Activated CD4-positive, alpha-beta T cell treated with anti-CD3 and anti-CD28 coated beads, Interleukin-2, amount 10 ng/mL, durations not matched to agents 24 days and 14 days (primary cell): ENCODE results near the gene DNAH17. TPM values are rescaled to one million over a fixed set of nuclear protein-coding genes. Genes with fewer than 3 reads are reported as not detected.
A peak's percentile ranks its signal among the peaks of the same experiment; 100 is the strongest.

ENCODE experiments used
- DNase-seq: peaks from one replicate; pipeline ENCODE4 v3.0.0; 2022
- H3K27ac Mint-ChIP-seq: one replicate; pipeline ENCODE4 v1.8.0; 2022; ENCODE audit warnings: mild to moderate bottlenecking, mixed read lengths
- H3K27me3 Mint-ChIP-seq: one replicate; pipeline ENCODE4 v1.8.0; 2022; ENCODE audit warnings: mixed read lengths
- H3K36me3 Mint-ChIP-seq: one replicate; pipeline ENCODE4 v1.8.0; 2022; ENCODE audit warnings: low read depth, mild to moderate bottlenecking, mixed read lengths
- H3K4me1 Mint-ChIP-seq: one replicate; pipeline ENCODE4 v1.8.0; 2021; ENCODE audit warnings: mixed read lengths
- H3K4me3 Mint-ChIP-seq: one replicate; pipeline ENCODE4 v1.8.0; 2022; ENCODE audit warnings: mild to moderate bottlenecking, moderate library complexity, mixed read lengths
- H3K9me3 Mint-ChIP-seq: one replicate; pipeline ENCODE4 v1.8.0; 2021; ENCODE audit warnings: mixed read lengths
- intact Hi-C: fragments of 100-400 bp; cut with micrococcal nuclease; formaldehyde crosslinking; loops from one replicate; pipeline ENCODE4 v1.15.1; 2023
- total RNA-seq: library from RNA; stranded (reverse); gene quantifications from 2 replicates; pipeline ENCODE4 v1.2.3, GENCODE V29; 2022

Gene DNAH17
- total RNA-seq, 1 donor from 2014 or later: 0.02 TPM

DNA sequence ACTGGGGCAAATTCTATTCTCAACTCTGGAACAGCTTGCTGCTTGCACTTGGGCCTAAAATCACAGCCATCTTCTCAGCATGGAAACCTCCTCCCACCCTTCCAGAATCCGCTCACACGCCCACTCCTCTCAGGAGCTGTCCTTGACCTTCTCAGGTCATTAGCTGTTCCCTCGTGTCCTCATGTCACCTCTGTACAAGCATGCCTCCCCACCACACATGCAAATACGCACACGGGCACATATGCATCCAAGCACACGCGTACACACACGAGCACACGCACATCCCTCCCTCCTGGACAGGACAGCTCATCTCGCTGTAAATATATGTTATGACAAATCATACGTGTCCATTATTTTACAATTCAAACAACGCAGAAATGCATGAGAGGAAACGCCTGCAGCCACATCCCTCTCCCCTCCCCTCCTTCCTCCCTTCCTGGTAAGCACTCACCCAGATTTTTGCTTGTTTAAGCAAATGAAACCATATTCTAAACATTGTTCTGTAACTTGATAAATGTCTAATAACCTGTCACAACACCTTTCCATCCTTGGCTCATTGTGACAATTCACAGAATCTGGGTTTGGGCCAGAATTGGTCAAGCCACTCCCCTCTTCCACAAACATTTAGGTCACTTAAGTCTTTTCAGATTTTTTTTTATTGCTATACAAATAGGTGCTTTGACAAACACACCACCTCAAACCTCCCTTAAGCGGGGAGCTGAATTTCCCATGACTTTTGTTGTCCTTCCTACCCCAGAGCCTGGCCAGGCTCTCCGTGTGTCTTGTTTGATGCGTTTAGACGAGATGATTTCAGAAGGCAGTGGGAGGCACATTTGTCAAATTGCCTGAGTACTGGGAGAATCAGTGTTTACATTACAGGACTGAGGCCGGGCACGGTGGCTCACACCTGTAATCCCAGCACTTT is 41.7 kb downstream of the DNAH17 start:
- Mint-ChIP-seq H3K27me3 (no peaks in the 10 kb centered on the region), H3K4me1 (peaks cover 41% of the 10 kb centered on the region), H3K27ac (peak overlapping the region; percentile 71), H3K4me3 (peak overlapping the region; percentile 65), H3K36me3 (no peaks in the 10 kb centered on the region), H3K9me3 (no peaks in the 10 kb centered on the region)
- DNase-seq: peak; percentile 73
- intact Hi-C loops: no loop called here

DNA sequence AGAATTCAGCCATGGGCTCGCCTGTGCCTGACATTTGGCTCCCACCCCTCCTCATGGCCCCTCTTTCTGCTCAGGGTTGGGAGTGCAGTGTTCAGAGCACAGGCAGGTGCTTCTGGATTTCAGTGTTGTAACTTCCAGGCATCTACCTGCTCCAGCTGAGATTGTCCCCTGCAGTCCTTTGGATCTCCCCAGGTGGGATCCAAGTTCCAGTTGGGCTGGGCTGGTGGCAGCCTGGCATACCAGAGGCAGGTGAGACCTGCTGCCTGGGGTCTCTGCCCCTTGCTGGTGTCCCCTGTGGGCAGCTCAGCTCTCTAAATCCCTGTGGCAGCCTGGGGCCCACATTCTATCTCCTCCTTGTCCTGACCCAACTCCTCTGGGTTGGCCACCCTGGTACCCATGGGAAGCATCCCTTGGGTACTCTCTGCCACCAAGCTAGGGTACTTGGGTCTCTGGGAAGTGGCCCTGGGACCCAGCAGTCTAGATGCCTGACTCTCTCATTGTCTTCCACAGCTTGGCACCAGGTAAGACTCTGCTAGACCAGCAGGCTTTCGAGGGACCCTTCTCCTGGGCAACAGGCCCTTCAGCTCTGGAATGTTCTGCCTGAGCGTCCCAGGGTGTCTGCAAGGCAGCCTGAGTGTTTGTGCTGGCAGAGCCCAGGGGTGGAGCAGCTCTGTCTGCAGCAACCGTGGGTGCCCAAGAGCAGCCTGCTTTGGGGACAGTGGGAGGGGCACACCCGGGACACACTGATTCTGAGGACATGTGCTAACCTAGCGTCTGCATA is 42.5 kb downstream of the DNAH17 start:
- H3K4me1 Mint-ChIP-seq: peaks cover 41% of the 10 kb centered on the region
- no peaks in the 10 kb centered on the region for H3K9me3 Mint-ChIP-seq
- peak overlapping the region; percentile 65 for H3K4me3 Mint-ChIP-seq
- DNase-seq: no peak
- no peaks in the 10 kb centered on the region for H3K27me3 Mint-ChIP-seq
- no peaks in the 10 kb centered on the region for H3K36me3 Mint-ChIP-seq
- peak overlapping the region; percentile 71 for H3K27ac Mint-ChIP-seq
- intact Hi-C loops: no loop called here

GRCh38 chr17:78532922-78533640 is 44.1 kb downstream of the DNAH17 start:
- peaks cover 35% of the 10 kb centered on the region for H3K4me1 Mint-ChIP-seq
- H3K27me3 Mint-ChIP-seq: no peaks in the 10 kb centered on the region
- no peaks in the 10 kb centered on the region for H3K9me3 Mint-ChIP-seq
- H3K4me3 Mint-ChIP-seq: no peak overlapping the region
- no peak overlapping the region for H3K27ac Mint-ChIP-seq
- DNase-seq: no peak
- intact Hi-C loops: no loop called here
- no peaks in the 10 kb centered on the region for H3K36me3 Mint-ChIP-seq

GRCh38 chr17:78532311-78532710 is 44.9 kb downstream of the DNAH17 start:
- Mint-ChIP-seq H3K4me1 (peaks cover 35% of the 10 kb centered on the region), H3K27me3 (no peaks in the 10 kb centered on the region), H3K36me3 (no peaks in the 10 kb centered on the region), H3K9me3 (no peaks in the 10 kb centered on the region), H3K27ac (no peak overlapping the region), H3K4me3 (no peak overlapping the region)
- DNase-seq: no peak
- intact Hi-C loops: no loop called here

- DNase-seq: no peak
- intact Hi-C loops: no loop called here
- Mint-ChIP-seq H3K4me3 (no peak overlapping the region), H3K36me3 (no peaks in the 10 kb centered on the region), H3K27ac (no peak overlapping the region), H3K27me3 (no peaks in the 10 kb centered on the region), H3K4me1 (peaks cover 28% of the 10 kb centered on the region), H3K9me3 (no peaks in the 10 kb centered on the region)
Measured at GRCh38 chr17:78530675-78531074, 46.5 kb downstream of the DNAH17 start.

DNA sequence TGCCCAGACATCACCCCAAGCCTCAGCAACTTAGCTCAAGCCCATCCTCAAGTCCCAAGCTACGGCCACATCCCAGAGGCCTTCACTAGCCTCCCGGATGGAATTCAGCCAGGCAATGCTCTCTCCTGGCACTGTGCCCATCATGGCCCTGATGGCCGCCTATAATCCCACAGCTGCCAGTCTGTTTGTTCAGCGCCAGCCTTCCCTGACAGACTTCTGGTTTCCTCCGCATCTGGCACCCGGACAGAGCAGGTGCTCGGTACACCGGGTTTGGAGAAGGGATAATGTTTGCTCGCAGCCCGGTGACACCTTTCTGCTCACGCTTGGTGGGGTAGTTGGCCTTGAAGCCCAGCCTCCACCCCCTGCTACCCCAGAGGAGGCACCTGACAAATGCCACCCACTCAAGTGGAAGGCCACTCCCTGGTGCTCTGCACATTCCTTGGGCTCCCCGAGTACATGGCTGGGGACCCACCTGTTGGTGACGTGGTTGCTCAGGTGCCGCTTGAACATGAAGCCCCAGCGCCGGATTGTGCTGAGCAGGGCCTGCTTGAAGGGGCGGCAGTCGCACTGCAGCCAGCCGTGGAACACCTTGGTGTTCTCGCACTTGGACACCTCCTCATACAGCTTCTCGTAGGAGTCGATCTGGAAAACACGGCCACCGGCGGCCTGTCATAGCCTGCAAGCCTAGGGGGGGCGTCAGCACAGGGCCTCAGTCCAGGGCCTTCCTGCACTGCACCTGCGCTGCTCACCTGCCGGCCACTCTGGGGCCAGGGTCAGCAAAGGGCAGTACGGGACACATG is 47.1 kb downstream of the DNAH17 start:
- DNase-seq: no peak
- H3K9me3 Mint-ChIP-seq: no peaks in the 10 kb centered on the region
- no peak overlapping the region for H3K27ac Mint-ChIP-seq
- no peaks in the 10 kb centered on the region for H3K36me3 Mint-ChIP-seq
- no peak overlapping the region for H3K4me3 Mint-ChIP-seq
- H3K4me1 Mint-ChIP-seq: peaks cover 22% of the 10 kb centered on the region
- no peaks in the 10 kb centered on the region for H3K27me3 Mint-ChIP-seq
- intact Hi-C loops: no loop called here

- H3K27me3 Mint-ChIP-seq: no peaks in the 10 kb centered on the region
- H3K27ac Mint-ChIP-seq: no peak overlapping the region
- peaks cover 15% of the 10 kb centered on the region for H3K4me1 Mint-ChIP-seq
- no peak overlapping the region for H3K4me3 Mint-ChIP-seq
- DNase-seq: no peak
- H3K36me3 Mint-ChIP-seq: no peaks in the 10 kb centered on the region
- intact Hi-C loops: no loop called here
- no peaks in the 10 kb centered on the region for H3K9me3 Mint-ChIP-seq
Measured at GRCh38 chr17:78529251-78529650, 47.9 kb downstream of the DNAH17 start.

DNA sequence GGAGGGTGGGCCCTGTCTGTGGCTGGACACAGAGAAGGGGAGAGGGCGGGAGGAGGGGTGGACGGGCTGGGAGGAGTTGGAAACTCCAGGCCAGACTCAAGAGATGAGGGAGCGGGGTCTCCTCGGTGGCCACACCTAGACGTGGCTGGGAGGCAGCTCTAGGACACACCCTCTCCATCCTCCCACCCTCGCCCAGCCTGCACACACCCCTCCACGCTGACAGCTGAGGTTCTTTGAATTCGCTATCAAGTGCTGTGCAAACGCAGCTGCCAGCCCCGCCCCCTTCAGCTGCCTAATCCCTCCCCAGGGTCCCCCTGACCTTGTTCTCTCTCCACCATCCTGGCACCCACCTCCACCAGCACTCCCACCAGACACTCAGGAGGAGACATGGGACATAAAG is 48.7 kb downstream of the DNAH17 start:
- intact Hi-C loops: no loop called here
- Mint-ChIP-seq H3K4me3 (no peak overlapping the region), H3K9me3 (no peaks in the 10 kb centered on the region), H3K27ac (no peak overlapping the region), H3K36me3 (no peaks in the 10 kb centered on the region), H3K27me3 (no peaks in the 10 kb centered on the region), H3K4me1 (peaks cover 13% of the 10 kb centered on the region)
- no peak for DNase-seq

GRCh38 chr17:78527345-78527744 is 49.9 kb downstream of the DNAH17 start:
- H3K4me1 Mint-ChIP-seq: peaks cover 5% of the 10 kb centered on the region
- no peak overlapping the region for H3K27ac Mint-ChIP-seq
- no peak for DNase-seq
- H3K27me3 Mint-ChIP-seq: no peaks in the 10 kb centered on the region
- no peaks in the 10 kb centered on the region for H3K36me3 Mint-ChIP-seq
- intact Hi-C loops: no loop called here
- no peak overlapping the region for H3K4me3 Mint-ChIP-seq
- H3K9me3 Mint-ChIP-seq: no peaks in the 10 kb centered on the region

DNA sequence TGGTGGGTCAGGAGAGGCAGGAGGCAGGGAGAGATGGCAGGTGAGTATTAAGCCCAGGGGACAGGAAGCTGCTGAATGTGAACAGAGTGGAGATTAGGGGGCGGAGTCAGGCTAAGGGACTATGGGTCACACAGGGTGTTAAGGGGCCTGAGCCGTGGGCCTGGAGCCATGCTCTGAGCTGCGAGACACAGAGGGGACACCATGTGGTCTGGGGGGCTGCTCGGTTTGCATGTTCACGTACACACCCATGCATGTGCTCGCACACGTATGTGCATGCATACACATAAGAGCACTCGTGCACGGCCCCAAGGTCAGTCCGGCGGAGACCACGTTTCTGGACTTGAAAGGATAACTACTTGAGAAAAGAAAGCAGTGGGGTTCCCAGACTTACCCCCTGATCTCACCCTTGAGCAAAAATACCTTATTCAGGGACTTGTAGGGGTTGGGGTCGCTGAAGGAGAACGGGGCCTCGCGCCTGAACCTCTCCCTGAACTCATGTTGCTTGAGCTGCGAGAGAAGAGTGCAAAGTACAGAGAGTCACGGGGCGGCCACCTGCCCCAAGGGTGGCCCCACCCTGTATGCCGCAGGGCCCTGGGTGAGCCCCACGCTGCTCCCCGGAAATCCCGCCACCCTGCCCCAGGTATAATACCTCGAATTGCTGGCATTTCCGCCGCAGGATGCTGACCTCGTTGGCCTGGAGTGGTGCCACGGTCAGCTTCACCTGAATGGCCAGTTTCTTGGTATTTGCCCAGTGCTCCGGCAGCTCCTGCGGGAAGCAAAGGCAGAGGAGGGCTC is 50.8 kb downstream of the DNAH17 start:
- Mint-ChIP-seq H3K9me3 (no peaks in the 10 kb centered on the region), H3K4me3 (no peak overlapping the region), H3K27ac (no peak overlapping the region), H3K36me3 (no peaks in the 10 kb centered on the region), H3K27me3 (peaks cover 2% of the 10 kb centered on the region), H3K4me1 (no peaks in the 10 kb centered on the region)
- DNase-seq: no peak
- intact Hi-C loops: no loop called here

DNA sequence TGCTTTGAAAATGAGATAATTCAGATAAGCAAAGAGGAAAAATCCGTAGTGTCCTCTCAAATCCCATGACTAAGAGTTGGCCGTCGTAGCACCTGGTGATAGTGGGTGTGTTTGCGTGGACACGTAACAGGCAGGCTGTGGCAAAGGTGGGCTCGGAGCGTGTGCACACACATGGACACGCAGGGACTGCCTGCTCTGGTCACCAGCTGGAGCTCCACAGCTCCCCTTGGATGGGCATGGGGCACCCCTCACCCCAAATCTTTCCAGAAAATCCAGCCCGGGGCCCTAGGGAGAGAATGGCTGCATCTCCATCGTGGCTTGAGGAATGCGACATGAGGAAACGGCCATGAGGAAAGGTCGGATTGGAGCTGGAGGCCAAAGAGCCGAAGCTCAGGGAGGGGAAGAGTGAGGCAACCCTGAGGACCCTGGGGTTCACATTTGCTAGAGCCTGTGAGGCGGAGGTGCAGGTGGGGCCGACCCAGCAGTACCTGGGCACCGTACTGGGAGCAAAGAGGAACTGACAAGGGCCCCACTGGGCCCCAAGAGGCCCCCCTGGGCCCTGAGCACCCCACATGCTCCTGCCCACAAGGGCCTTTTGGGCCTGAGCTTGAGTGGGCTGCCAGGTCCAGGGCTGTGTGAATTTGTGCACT is 51.6 kb downstream of the DNAH17 start:
- Mint-ChIP-seq H3K4me3 (no peak overlapping the region), H3K27ac (no peak overlapping the region), H3K4me1 (no peaks in the 10 kb centered on the region), H3K27me3 (peaks cover 7% of the 10 kb centered on the region), H3K36me3 (no peaks in the 10 kb centered on the region), H3K9me3 (no peaks in the 10 kb centered on the region)
- DNase-seq: no peak
- intact Hi-C loops: no loop called here

DNA sequence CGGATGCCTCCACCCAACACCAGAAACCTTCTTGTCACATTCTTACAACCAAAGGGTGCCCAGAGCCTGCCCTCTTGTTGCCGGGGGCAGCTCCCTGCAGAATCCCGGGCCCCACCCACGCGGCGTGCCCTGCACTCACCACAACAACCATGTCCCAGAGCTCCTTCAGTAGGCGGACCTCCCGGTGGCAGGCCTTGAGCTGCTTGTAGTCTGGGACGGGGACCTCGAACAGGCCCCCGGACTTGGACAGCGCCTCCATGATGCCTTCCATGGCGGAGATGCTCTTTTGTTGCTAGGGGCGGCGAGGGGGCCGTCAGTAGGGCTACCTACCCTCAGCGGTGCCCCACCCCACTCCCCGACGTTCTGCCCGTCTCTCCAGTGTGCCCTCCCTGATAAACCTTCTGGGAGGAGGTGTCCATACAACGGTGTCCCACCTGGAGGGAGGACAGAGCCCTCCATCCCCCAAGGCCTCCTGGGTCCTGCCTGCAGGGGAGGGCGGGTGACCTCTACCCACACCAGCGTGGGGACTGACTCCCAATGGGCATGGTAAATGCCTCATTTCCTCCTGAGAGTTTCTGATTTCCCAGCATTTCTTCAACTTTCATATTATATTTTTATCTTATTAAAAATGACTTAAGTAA is 52.2 kb downstream of the DNAH17 start:
- Mint-ChIP-seq H3K9me3 (no peaks in the 10 kb centered on the region), H3K36me3 (no peaks in the 10 kb centered on the region), H3K4me1 (no peaks in the 10 kb centered on the region), H3K27ac (no peak overlapping the region), H3K27me3 (peaks cover 12% of the 10 kb centered on the region), H3K4me3 (no peak overlapping the region)
- intact Hi-C loops: no loop called here
- DNase-seq: no peak
